H1 (cell line): Measurements from ENCODE around the gene MYO5B. TPM values are rescaled to one million over a fixed set of nuclear protein-coding genes. Genes with fewer than 3 reads are reported as not detected.

Experiments
- CTCF ChIA-PET: fragments of 300-600 bp; sonication (Branson Sonifier 250); formaldehyde crosslinking; loops from one replicate; lab custom pipeline; 2021; ENCODE audit not compliant: partially characterized antibody; lab: Charles Lee
- POLR2A ChIA-PET: fragments of 300-600 bp; sonication (Branson Sonifier 250); formaldehyde crosslinking; loops from one replicate; lab custom pipeline; 2021; ENCODE audit warnings: inconsistent platforms; ENCODE audit not compliant: partially characterized antibody; lab: Charles Lee
- DNase-seq, 2 experiments: peaks; one replicate each; pipeline versions ENCODE4 v3.0.0 to v3.0.0-alpha.2; 2010 to 2022; ENCODE audit warnings: low spot score in 2 of 2, low read depth in 1 of 2, mixed read lengths in 1 of 2
- FAIRE-seq: peaks from 2 replicates; lab custom pipeline; 2011; peaks lifted over from hg19 to GRCh38; lab: Jason Lieb, UNC
- H2AFZ ChIP-seq: 2 replicates; pipeline ENCODE4 v1.8.1; 2012; ENCODE audit warnings: low read length, inconsistent platforms
- H2AK5ac ChIP-seq: 2 replicates; pipeline ENCODE4 v1.6.1; 2013; ENCODE audit warnings: low read depth, low read length
- H2BK120ac ChIP-seq: replicated peaks from 2 replicates; pipeline ENCODE3; 2013; ENCODE audit warnings: low read depth, low read length, inconsistent platforms
- H2BK12ac ChIP-seq: 2 replicates; pipeline ENCODE4 v1.6.1; 2013; ENCODE audit warnings: low read depth, low read length
- H2BK15ac ChIP-seq: 2 replicates; pipeline ENCODE4 v1.6.1; 2013; ENCODE audit warnings: low read length
- H2BK20ac ChIP-seq: 2 replicates; pipeline ENCODE4 v1.6.1; 2013; ENCODE audit warnings: low read length
- H2BK5ac ChIP-seq: 2 replicates; pipeline ENCODE4 v1.6.1; 2013; ENCODE audit warnings: low read depth, low read length
- H3K14ac ChIP-seq: 2 replicates; pipeline ENCODE4 v1.6.1; 2013; ENCODE audit warnings: inconsistent platforms; ENCODE audit not compliant: insufficient read length
- H3K18ac ChIP-seq: 2 replicates; pipeline ENCODE4 v1.6.1; 2013; ENCODE audit warnings: low read length; ENCODE audit errors: extremely low read depth
- H3K23ac ChIP-seq: 2 replicates; pipeline ENCODE4 v1.6.1; 2013; ENCODE audit warnings: inconsistent platforms; ENCODE audit not compliant: insufficient read length
- H3K23me2 ChIP-seq: 2 replicates; pipeline ENCODE4 v1.6.1; 2013; ENCODE audit warnings: low read depth, low read length
- H3K27ac ChIP-seq: 2 replicates; pipeline ENCODE4 v1.6.1; 2011; ENCODE audit warnings: low read depth, low read length, inconsistent platforms
- H3K27me3 ChIP-seq, 4 experiments: replicated peaks in 1 of 4; 1 replicate in 1 of 4; 2 replicates in 3 of 4; pipeline versions ENCODE4 v1.6.1 to v1.8.1; 2011 to 2013; ENCODE audit warnings: low read length in 3 of 4, mild to moderate bottlenecking in 3 of 4, inconsistent platforms in 2 of 4, mixed read lengths in 2 of 4, moderate library complexity in 1 of 4; ENCODE audit not compliant: control insufficient read depth in 3 of 4, insufficient read depth in 3 of 4; ENCODE audit errors: extremely low read depth in 1 of 4
- H3K36me3 ChIP-seq, 4 experiments: 2 replicates each; pipeline versions ENCODE4 v1.6.1 to v1.8.1; 2011 to 2013; ENCODE audit warnings: mild to moderate bottlenecking in 4 of 4, low read length in 3 of 4, moderate library complexity in 2 of 4, control low read depth in 1 of 4, inconsistent platforms in 1 of 4; ENCODE audit not compliant: insufficient read depth in 4 of 4, control insufficient read depth in 2 of 4
- H3K4ac ChIP-seq: replicated peaks from 2 replicates; pipeline ENCODE3; 2013; ENCODE audit warnings: low read length, low read depth, mixed read lengths, inconsistent platforms; ENCODE audit not compliant: insufficient read length
- H3K4me1 ChIP-seq, 4 experiments: replicated peaks in 1 of 4; 1 replicate in 1 of 4; 2 replicates in 3 of 4; pipeline versions ENCODE4 v1.6.1 to v1.8.1; 2011 to 2013; ENCODE audit warnings: low read length in 3 of 4, inconsistent platforms in 2 of 4, mixed read lengths in 1 of 4; ENCODE audit not compliant: insufficient read depth in 4 of 4, control insufficient read depth in 3 of 4
- H3K4me2 ChIP-seq, 2 experiments: 2 replicates each; pipeline versions ENCODE4 v1.6.1 to v1.8.1; 2011 to 2013; ENCODE audit warnings: low read depth in 2 of 2, low read length in 2 of 2, control low read depth in 1 of 2, inconsistent platforms in 1 of 2, mild to moderate bottlenecking in 1 of 2; ENCODE audit not compliant: insufficient read depth in 1 of 2
- H3K4me3 ChIP-seq, 4 experiments: fragments of 200-600, 300-600 bp in 1 of 4; sonication (generic), shearing (Covaris generic), sonication (Bioruptor Twin) in 1 of 4; 2 replicates each; pipeline versions ENCODE4 v1.5.1 to v1.8.1; 2011 to 2016; ENCODE audit warnings: low read length in 4 of 4, low read depth in 3 of 4, control low read depth in 2 of 4, inconsistent platforms in 2 of 4, mild to moderate bottlenecking in 2 of 4, mixed read lengths in 1 of 4, moderate library complexity in 1 of 4; ENCODE audit not compliant: insufficient read depth in 2 of 4; ENCODE audit errors: extremely low read depth in 1 of 4
- H3K56ac ChIP-seq: replicated peaks from 2 replicates; pipeline ENCODE3; 2013; ENCODE audit warnings: low read depth, mild to moderate bottlenecking, mixed read lengths, low read length, inconsistent platforms; ENCODE audit not compliant: insufficient read length
- H3K79me1 ChIP-seq: 2 replicates; pipeline ENCODE4 v1.6.1; 2013; ENCODE audit warnings: low read depth, low read length, control low read depth
- H3K79me2 ChIP-seq, 2 experiments: 2 replicates each; pipeline versions ENCODE4 v1.6.1 to v1.8.1; 2012 to 2013; ENCODE audit warnings: low read length in 2 of 2, mild to moderate bottlenecking in 2 of 2, inconsistent platforms in 1 of 2; ENCODE audit not compliant: insufficient read depth in 2 of 2, control insufficient read depth in 1 of 2
- H3K9ac ChIP-seq, 4 experiments: replicated peaks in 1 of 4; 1 replicate in 1 of 4; 2 replicates in 3 of 4; pipeline versions ENCODE4 v1.6.1 to v1.8.1; 2011 to 2013; ENCODE audit warnings: low read depth in 3 of 4, low read length in 3 of 4, control low read depth in 2 of 4, mild to moderate bottlenecking in 2 of 4, moderate library complexity in 2 of 4, inconsistent platforms in 1 of 4; ENCODE audit errors: extremely low read depth in 1 of 4
- H3K9me3 ChIP-seq, 2 experiments: 2 replicates each; pipeline versions ENCODE4 v1.6.1 to v1.8.1; 2012 to 2013; ENCODE audit warnings: mild to moderate bottlenecking in 2 of 2, moderate library complexity in 2 of 2, control low read depth in 1 of 2, inconsistent platforms in 1 of 2, low read depth in 1 of 2, low read length in 1 of 2, mixed read lengths in 1 of 2; ENCODE audit not compliant: insufficient read depth in 2 of 2
- H4K20me1 ChIP-seq, 2 experiments: replicated peaks in 1 of 2; 2 replicates each; pipeline versions ENCODE3 to v1.8.1; 2011 to 2013; ENCODE audit warnings: inconsistent platforms in 2 of 2, low read length in 2 of 2, mild to moderate bottlenecking in 1 of 2; ENCODE audit not compliant: insufficient read depth in 2 of 2, control insufficient read depth in 1 of 2
- H4K5ac ChIP-seq: 2 replicates; pipeline ENCODE4 v1.6.1; 2013; ENCODE audit warnings: low read length, low read depth, mixed read lengths, inconsistent platforms; ENCODE audit not compliant: insufficient read length
- H4K8ac ChIP-seq: 2 replicates; pipeline ENCODE4 v1.8.0; 2013; ENCODE audit warnings: mild to moderate bottlenecking, moderate library complexity, low read length, inconsistent platforms; ENCODE audit not compliant: insufficient read depth; ENCODE audit errors: extremely low read depth
- H4K91ac ChIP-seq: replicated peaks from 2 replicates; pipeline ENCODE3; 2013; ENCODE audit warnings: low read length, mixed read lengths, inconsistent platforms; ENCODE audit not compliant: insufficient read length
- BACH1 ChIP-seq: IDR thresholded peaks from 2 replicates; pipeline ENCODE4 v1.6.1; 2012; ENCODE audit warnings: low read length, improper control_type of control experiment
- GTF2F1 ChIP-seq: IDR thresholded peaks from 2 replicates; pipeline ENCODE4 v1.6.1; 2012; ENCODE audit warnings: low read depth, low read length, improper control_type of control experiment, borderline replicate concordance
- KDM5A ChIP-seq: fragments of 200-600 bp; IDR thresholded peaks from 2 replicates; pipeline ENCODE4 v1.7.1; 2012; ENCODE audit warnings: mild to moderate bottlenecking, low read length, inconsistent platforms, mixed read lengths
- POLR2AphosphoS5 ChIP-seq: IDR thresholded peaks from 2 replicates; pipeline ENCODE4 v1.6.1; 2011; ENCODE audit warnings: low read depth, low read length
- RAD21 ChIP-seq, 2 experiments: IDR thresholded peaks in 1 of 2; conservative IDR thresholded peaks in 1 of 2; 2 replicates each; pipeline ENCODE4 v1.6.1; 2011; ENCODE audit warnings: low read depth in 2 of 2, low read length in 2 of 2, improper control_type of control experiment in 1 of 2, inconsistent platforms in 1 of 2, mild to moderate bottlenecking in 1 of 2, moderate library complexity in 1 of 2
- RFX5 ChIP-seq: IDR thresholded peaks from 2 replicates; pipeline ENCODE4 v1.6.1; 2011; ENCODE audit warnings: low read depth, low read length, improper control_type of control experiment, borderline replicate concordance
- WGBS, 2 experiments: shearing (Covaris generic) in 1 of 2; methylation state at CpG; one replicate each; pipeline versions ENCODE4 v1.1.6 to v1.1.7; 2013 to 2015; ENCODE audit warnings: low lambda C conversion rate in 2 of 2, mixed read lengths in 2 of 2, inconsistent platforms in 1 of 2, low coverage in 1 of 2, missing lambda C conversion rate in 1 of 2; ENCODE audit not compliant: insufficient replicate concordance in 2 of 2, insufficient coverage in 1 of 2, insufficient read length in 1 of 2; ENCODE audit errors: extremely low coverage in 1 of 2, missing lambda C conversion rate in 1 of 2; 5-methylcytosine and 5-hydroxymethylcytosine counted together
- polyA plus RNA-seq, 7 experiments: library from polyadenylated mRNA; depleted of rRNA in 3 of 7; stranded (reverse) in 5 of 7; unstranded in 2 of 7; fragments of >200 nt in 5 of 7; fragments of 200-250 nt in 2 of 7; gene quantifications; 1 replicate in 5 of 7; 2 replicates in 1 of 7; 4 replicates in 1 of 7; pipeline versions ENCODE4 v1.2.1 to v1.2.3, GENCODE V29; 2011 to 2013; ENCODE audit warnings: missing spikeins in 2 of 7, mixed read lengths in 2 of 7
- total RNA-seq: library from RNA; stranded (reverse); fragmentation: NEBNext Ultra II Directional; extraction: Animal tissue kit (Norgen Biotek cat#: 25700); gene quantifications from 2 replicates; pipeline ENCODE4 v1.2.1, GENCODE V29; 2021
- TF ChIP-seq, protein P1 (sequence below), 3 experiments: IDR thresholded peaks; 1 replicate in 2 of 3; 2 replicates in 1 of 3; pipeline versions ENCODE4 v1.5.1 to v1.6.1; 2011; ENCODE audit warnings: low read length in 3 of 3, mild to moderate bottlenecking in 3 of 3, inconsistent platforms in 2 of 3, low read depth in 1 of 3, moderate library complexity in 1 of 3; ENCODE audit not compliant: insufficient read depth in 1 of 3; ENCODE audit errors: control extremely low read depth in 1 of 3

MYO5B gene
- total and polyA plus RNA-seq, 2 of the 8 experiments (the other 6 are each of a cell fraction or from before 2014, with no cell fraction given) = 6.4 to 7.7 TPM

DNA sequence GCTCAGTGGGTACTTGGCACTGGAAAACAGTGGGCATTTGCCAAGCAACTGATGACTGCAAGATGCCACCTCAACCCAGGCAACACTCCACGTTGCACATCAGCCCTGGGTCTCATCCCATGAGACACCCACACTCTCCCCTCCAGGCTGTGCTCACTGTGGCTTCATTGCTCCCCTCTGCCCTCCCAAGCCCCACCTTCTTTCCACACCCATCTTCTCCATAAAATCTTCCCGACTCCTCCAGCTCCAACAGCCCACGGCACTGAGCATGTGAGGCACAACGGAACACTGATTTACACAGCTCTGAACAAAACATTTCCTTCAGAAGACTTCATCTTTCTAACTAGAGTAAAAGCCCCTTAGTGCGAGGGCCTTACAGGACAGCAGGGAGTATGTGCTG lies 263.8 kb downstream of the MYO5B start:
- Histone ChIP-seq H4K20me1 (no peaks in the 10 kb centered on the region), H2BK15ac (no peak overlapping the region), H3K4ac (no peak overlapping the region), H3K79me2 (no peaks in the 10 kb centered on the region), H3K56ac (no peak overlapping the region), H3K36me3 (no peaks in the 10 kb centered on the region), H3K14ac (no peak overlapping the region), H3K9me3 (no peaks in the 10 kb centered on the region), H2BK12ac (no peak overlapping the region), H2AK5ac (no peak overlapping the region), H2BK120ac (no peak overlapping the region), H3K18ac (no peak overlapping the region), H3K23ac (no peak overlapping the region), H3K4me1 (no peaks in the 10 kb centered on the region), H2BK5ac (no peak overlapping the region), H3K4me3 (no peak overlapping the region), H3K27me3 (no peaks in the 10 kb centered on the region), H4K5ac (no peak overlapping the region), H2AFZ (no peak overlapping the region), H4K91ac (no peak overlapping the region), H3K79me1 (no peaks in the 10 kb centered on the region), H3K23me2 (no peaks in the 10 kb centered on the region), H3K4me2 (no peak overlapping the region), H4K8ac (no peak overlapping the region), H3K9ac (no peak overlapping the region), H3K27ac (no peak overlapping the region), H2BK20ac (no peak overlapping the region)
- TF ChIP-seq BACH1 = no peak
- TF ChIP-seq, protein P1, sequence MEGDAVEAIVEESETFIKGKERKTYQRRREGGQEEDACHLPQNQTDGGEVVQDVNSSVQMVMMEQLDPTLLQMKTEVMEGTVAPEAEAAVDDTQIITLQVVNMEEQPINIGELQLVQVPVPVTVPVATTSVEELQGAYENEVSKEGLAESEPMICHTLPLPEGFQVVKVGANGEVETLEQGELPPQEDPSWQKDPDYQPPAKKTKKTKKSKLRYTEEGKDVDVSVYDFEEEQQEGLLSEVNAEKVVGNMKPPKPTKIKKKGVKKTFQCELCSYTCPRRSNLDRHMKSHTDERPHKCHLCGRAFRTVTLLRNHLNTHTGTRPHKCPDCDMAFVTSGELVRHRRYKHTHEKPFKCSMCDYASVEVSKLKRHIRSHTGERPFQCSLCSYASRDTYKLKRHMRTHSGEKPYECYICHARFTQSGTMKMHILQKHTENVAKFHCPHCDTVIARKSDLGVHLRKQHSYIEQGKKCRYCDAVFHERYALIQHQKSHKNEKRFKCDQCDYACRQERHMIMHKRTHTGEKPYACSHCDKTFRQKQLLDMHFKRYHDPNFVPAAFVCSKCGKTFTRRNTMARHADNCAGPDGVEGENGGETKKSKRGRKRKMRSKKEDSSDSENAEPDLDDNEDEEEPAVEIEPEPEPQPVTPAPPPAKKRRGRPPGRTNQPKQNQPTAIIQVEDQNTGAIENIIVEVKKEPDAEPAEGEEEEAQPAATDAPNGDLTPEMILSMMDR (IDR thresholded peaks at IDR 0.05; ENCODE audit: control extremely low read depth in 1 of 3, insufficient read depth in 1 of 3, low read depth in 1 of 3, low read length in 3 of 3) = no peak
- no peak for TF ChIP-seq POLR2AphosphoS5
- no peak for TF ChIP-seq RAD21 (IDR thresholded peaks at IDR 0.05 in 1 of 2, conservative IDR thresholded peaks at IDR 0.05 in 1 of 2; ENCODE audit: low read depth in 2 of 2, low read length in 2 of 2)
- TF ChIP-seq KDM5A = no peak
- no peak for TF ChIP-seq GTF2F1
- no peak for TF ChIP-seq RFX5
- DNase-seq (no peak), FAIRE-seq (no peak)
- ChIA-PET CTCF (interaction anchor here (1.3 to 1.8 kb wide), 3 partner anchors 14 to 272 kb away, joined by 3 to 8 read pairs (median 6); no protein-coding TSS in a partner anchor), POLR2A (no interaction called here)
- WGBS, 2 experiments = 85% methylated on average over 5 of the region's 5 CpGs; no CpG with 5 or more reads in 1 of the 2 experiments
